ENCODE results near the gene TRABD. TPM values are rescaled to one million over a fixed set of nuclear protein-coding genes. Genes with fewer than 3 reads are reported as not detected.

TRABD gene
- polyA plus RNA-seq, 1 donor (not counting 4 experiments of a cell fraction or from before 2014, with no cell fraction given), result 22.7 TPM

DNA sequence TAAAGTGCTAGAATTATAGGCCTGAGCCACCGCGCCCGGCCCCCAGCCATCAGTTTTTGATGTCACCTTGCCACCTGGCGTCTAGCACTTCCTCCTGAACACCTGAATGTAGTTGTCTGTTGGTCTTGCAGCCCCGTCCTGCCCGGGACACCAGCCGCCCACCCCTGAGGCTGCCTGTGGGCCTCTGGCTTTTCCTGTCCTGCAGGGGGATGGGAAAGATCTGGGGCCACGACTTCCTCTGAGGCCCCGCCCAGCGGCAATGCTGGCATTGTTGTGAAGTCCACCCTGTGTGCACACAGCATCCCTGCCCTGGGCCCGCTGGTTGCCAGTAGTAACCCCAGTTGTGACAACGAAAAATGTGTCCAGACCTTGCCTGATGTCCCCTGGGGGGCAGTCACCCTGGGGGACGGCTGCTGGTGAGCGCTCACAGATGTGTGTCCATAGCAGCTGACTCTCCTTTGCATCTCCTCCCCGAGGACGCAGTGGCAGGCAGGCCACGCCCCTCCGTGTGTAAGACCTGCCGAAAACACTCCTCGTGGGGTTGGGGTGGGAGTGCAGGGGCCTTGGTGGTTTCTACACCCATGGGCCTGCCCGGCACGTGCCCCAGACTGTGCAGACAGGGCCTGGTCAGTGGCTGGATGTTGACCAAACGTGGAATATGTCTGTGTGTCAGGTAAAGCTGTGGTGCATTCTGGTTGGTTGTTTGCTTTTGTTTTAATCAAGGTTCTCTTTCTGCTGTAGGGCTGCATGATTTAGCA, 21.8 kb downstream of the TRABD start:
- DNase-seq (ENCODE audit: low read depth, low spot score) (no peak), FAIRE-seq (no peak)
- H3K9me3 ChIP-seq (ENCODE audit: control insufficient read depth, low read depth, low read length), result no peaks in the 10 kb centered on the region
- H3K9ac ChIP-seq (ENCODE audit: control insufficient read depth, extremely low read depth, insufficient read depth, low read length), result no peak overlapping the region
- no peak overlapping the region for H2AFZ ChIP-seq (ENCODE audit: control insufficient read depth, low read length)
- H3K4me1 ChIP-seq (ENCODE audit: control insufficient read depth, extremely low read depth, insufficient read depth, low read length), result peaks cover 6% of the 10 kb centered on the region
- peaks cover 10% of the 10 kb centered on the region for H4K20me1 ChIP-seq (ENCODE audit: control insufficient read depth, extremely low read depth, insufficient read depth, low read length)
- TF ChIP-seq, protein P1, sequence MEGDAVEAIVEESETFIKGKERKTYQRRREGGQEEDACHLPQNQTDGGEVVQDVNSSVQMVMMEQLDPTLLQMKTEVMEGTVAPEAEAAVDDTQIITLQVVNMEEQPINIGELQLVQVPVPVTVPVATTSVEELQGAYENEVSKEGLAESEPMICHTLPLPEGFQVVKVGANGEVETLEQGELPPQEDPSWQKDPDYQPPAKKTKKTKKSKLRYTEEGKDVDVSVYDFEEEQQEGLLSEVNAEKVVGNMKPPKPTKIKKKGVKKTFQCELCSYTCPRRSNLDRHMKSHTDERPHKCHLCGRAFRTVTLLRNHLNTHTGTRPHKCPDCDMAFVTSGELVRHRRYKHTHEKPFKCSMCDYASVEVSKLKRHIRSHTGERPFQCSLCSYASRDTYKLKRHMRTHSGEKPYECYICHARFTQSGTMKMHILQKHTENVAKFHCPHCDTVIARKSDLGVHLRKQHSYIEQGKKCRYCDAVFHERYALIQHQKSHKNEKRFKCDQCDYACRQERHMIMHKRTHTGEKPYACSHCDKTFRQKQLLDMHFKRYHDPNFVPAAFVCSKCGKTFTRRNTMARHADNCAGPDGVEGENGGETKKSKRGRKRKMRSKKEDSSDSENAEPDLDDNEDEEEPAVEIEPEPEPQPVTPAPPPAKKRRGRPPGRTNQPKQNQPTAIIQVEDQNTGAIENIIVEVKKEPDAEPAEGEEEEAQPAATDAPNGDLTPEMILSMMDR (optimal IDR thresholded peaks at IDR 0.05 in 1 of 3, IDR thresholded peaks at IDR 0.05 in 1 of 3, conservative IDR thresholded peaks at IDR 0.05 in 1 of 3; ENCODE audit: extremely low read depth in 1 of 3, insufficient read depth in 2 of 3, low read length in 3 of 3), result no peak
- TF ChIP-seq EZH2 (IDR thresholded peaks at IDR 0.05; ENCODE audit: low read length), result no peak
- peaks cover 16% of the 10 kb centered on the region for H3K79me2 ChIP-seq (ENCODE audit: control insufficient read depth, insufficient read depth, low read length)
- H3K27ac ChIP-seq (ENCODE audit: control insufficient read depth, insufficient read depth, low read length), result no peak overlapping the region
- dilution Hi-C loops (cut with MboI; ENCODE audit: extremely low pct_ligation_motif_present, low sequenced_read_pairs), result no loop called here
- H3K27me3 ChIP-seq (ENCODE audit: control insufficient read depth, extremely low read depth, insufficient read depth, low read length), result no peaks in the 10 kb centered on the region
- peaks cover 21 to 30% of the 10 kb centered on the region in 2 experiments for H3K36me3 ChIP-seq (ENCODE audit: control insufficient read depth in 2 of 2, extremely low read depth in 1 of 2, insufficient read depth in 2 of 2, low read length in 2 of 2)
- no peak overlapping the region for H3K4me3 ChIP-seq (ENCODE audit: control insufficient read depth in 2 of 3, extremely low read depth in 1 of 3, insufficient read depth in 2 of 3, low read depth in 1 of 3, low read length in 3 of 3)
- no peak overlapping the region for H3K4me2 ChIP-seq (ENCODE audit: control insufficient read depth, extremely low read depth, insufficient read depth, low read depth, low read length)
- peaks cover 2% of the 10 kb centered on the region for H3K9me1 ChIP-seq (ENCODE audit: control insufficient read depth, extremely low read depth, insufficient read depth, low read length)

- H3K4me2 ChIP-seq (ENCODE audit: control insufficient read depth, extremely low read depth, insufficient read depth, low read depth, low read length), result no peak overlapping the region
- no peaks in the 10 kb centered on the region for H3K9me3 ChIP-seq (ENCODE audit: control insufficient read depth, low read depth, low read length)
- H3K9ac ChIP-seq (ENCODE audit: control insufficient read depth, extremely low read depth, insufficient read depth, low read length), result no peak overlapping the region
- DNase-seq (ENCODE audit: low read depth, low spot score), result no peak
- no peak for FAIRE-seq
- no peaks in the 10 kb centered on the region for H3K27me3 ChIP-seq (ENCODE audit: control insufficient read depth, extremely low read depth, insufficient read depth, low read length)
- H3K36me3 ChIP-seq (ENCODE audit: control insufficient read depth in 2 of 2, extremely low read depth in 1 of 2, insufficient read depth in 2 of 2, low read length in 2 of 2), result peaks cover 23 to 35% of the 10 kb centered on the region in 2 experiments
- no peak overlapping the region for H3K4me3 ChIP-seq (ENCODE audit: control insufficient read depth in 2 of 3, extremely low read depth in 1 of 3, insufficient read depth in 2 of 3, low read depth in 1 of 3, low read length in 3 of 3)
- peaks cover 6% of the 10 kb centered on the region for H3K4me1 ChIP-seq (ENCODE audit: control insufficient read depth, extremely low read depth, insufficient read depth, low read length)
- peaks cover 10% of the 10 kb centered on the region for H4K20me1 ChIP-seq (ENCODE audit: control insufficient read depth, extremely low read depth, insufficient read depth, low read length)
- dilution Hi-C loops (cut with MboI; ENCODE audit: extremely low pct_ligation_motif_present, low sequenced_read_pairs), result no loop called here
- peaks cover 25% of the 10 kb centered on the region for H3K79me2 ChIP-seq (ENCODE audit: control insufficient read depth, insufficient read depth, low read length)
- TF ChIP-seq, protein P1 (optimal IDR thresholded peaks at IDR 0.05 in 1 of 3, IDR thresholded peaks at IDR 0.05 in 1 of 3, conservative IDR thresholded peaks at IDR 0.05 in 1 of 3; ENCODE audit: extremely low read depth in 1 of 3, insufficient read depth in 2 of 3, low read length in 3 of 3), result no peak
- no peak for TF ChIP-seq EZH2 (IDR thresholded peaks at IDR 0.05; ENCODE audit: low read length)
- H3K27ac ChIP-seq (ENCODE audit: control insufficient read depth, insufficient read depth, low read length), result no peak overlapping the region
- H2AFZ ChIP-seq (ENCODE audit: control insufficient read depth, low read length), result no peak overlapping the region
- H3K9me1 ChIP-seq (ENCODE audit: control insufficient read depth, extremely low read depth, insufficient read depth, low read length), result peaks cover 2% of the 10 kb centered on the region
These were observed 22.8 kb downstream of the TRABD start for GRCh38 chr22:50208430-50208938.

All from keratinocyte (primary cell).